HG02610 (cell line): Measurements from ENCODE around the gene IKBKG.
"Not testable (repeated sequence)": the region's sequence is repeated elsewhere in the genome, so short reads cannot be mapped to it uniquely, and the experiment has no call there.

Experiments
- ATAC-seq: cut with Tn5 transposase; IDR thresholded peaks from one replicate; pipeline ENCODE4 v1.9.1; 2021; ENCODE audit warnings: mild to moderate bottlenecking, moderate library complexity; ENCODE audit not compliant: unreplicated experiment

Gene IKBKG

DNA sequence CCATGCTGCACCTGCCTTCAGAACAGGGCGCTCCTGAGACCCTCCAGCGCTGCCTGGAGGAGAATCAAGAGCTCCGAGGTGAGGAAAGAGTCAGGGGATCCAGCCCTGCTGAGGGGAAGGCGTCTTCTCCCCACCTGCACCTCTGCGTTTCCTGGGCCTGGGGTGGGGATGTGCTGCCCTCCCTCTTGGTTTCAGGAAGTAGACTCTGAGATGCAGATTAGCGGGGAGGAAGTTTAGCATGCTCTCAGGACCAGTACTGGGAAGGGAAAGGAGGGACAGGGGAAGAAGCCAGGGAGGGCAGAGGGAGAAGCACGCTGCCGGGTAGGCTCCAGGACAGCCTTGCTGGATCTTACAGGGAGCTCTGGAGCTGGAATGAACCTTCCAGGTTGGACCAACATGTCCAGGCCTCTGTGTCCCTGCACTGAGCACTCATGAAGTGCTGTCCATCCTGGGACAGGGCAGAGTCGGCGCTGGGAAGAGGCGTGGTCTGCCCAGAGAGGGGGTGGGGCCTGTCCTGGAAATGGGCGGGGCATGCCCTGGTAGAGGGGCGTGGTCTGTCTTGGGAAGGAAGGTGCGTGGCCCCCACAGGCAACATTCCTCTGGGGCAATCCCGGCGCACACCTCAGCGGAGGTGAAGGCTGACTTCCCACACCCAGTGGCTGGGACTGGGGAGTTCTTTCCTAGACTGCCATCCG lies 4.8 kb downstream of the IKBKG start:
- not testable (repeated sequence) for ATAC-seq

DNA sequence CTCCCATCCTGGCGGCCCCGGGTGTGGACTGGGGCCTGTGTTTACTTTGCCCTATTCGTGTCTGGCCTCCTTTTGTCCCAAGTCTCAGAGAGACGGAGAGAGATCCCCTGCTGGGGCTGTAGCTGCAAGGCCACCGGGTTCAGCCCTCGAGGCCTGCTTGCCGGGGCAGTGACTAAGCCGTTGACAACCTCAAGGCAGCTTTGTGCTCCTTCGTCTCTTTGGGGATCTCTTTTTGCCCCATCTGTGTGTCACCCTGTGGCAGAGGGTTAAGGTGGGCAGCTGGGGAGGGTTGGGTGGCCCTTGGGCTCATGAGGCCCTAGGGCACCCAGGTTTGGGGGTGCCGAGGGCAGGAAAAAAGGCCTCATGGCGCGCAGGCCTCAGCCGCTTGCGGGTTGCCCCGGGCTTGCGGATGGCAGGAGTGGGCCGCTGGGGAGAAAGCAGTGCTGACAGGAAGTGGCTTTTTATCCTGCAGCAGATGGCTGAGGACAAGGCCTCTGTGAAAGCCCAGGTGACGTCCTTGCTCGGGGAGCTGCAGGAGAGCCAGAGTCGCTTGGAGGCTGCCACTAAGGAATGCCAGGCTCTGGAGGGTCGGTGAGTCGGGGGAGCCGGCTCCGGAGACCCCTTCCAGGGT lies 10.8 kb downstream of the IKBKG start:
- not testable (repeated sequence) for ATAC-seq

DNA sequence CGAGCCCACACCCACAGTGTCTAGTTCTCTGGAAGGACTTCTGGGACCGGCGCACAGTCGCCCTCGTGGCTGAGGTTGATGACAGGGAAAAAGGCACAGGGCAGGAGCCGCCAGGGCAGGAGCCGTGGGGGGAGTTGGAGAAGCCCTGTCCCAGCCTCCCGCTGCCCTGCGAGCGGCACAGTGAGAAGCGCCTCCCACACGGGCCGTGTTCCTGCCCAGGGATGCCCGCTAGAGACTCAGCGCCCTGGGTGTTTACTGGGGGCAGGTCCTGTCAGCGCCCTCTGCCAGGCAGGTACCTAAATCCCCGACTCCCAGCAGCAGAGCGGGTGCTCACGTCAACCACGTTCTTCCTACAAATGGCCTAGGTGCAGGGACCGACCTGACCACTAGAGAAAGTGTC lies 11.5 kb downstream of the IKBKG start:
- not testable (repeated sequence) for ATAC-seq

DNA sequence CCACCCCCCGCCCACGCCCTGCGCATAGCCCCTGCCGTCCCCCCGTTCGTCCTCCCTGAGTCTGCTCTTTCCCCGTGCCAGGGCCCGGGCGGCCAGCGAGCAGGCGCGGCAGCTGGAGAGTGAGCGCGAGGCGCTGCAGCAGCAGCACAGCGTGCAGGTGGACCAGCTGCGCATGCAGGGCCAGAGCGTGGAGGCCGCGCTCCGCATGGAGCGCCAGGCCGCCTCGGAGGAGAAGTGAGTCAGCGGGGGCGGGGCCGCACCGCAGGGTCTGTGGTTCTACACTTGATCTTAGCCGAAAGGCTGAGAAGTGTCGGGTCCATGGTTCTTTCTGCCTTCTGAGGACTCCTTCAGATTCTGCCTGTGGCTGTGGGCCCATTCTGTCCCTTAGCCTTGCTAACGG lies 12.9 kb downstream of the IKBKG start:
- not testable (repeated sequence) for ATAC-seq

GRCh38 chrX:154562295-154562694 lies 14.9 kb downstream of the IKBKG start:
- not testable (repeated sequence) for ATAC-seq

GRCh38 chrX:154570361-154570760 lies 22.9 kb downstream of the IKBKG start:
- ATAC-seq = not testable (repeated sequence)

DNA sequence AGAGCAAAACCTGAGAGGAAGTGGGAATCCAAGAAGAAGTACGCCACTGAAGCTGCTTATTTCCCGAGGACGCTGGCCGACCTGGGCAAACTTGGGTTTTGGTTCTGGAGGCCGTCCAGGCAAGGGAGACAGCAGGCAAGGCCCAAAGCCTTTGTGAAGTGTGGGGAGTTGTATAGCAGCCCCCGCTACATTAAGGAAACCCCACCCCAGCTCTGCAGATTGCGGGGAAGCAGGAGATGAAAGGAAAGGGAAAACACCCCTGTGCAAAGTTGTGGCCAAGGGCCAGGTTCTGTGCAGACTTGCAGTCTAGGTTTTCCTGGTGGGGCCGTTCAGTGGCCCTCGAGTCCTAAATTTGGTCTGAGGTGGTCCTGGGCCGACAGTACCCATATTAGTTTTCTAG lies 25.6 kb downstream of the IKBKG start:
- not testable (repeated sequence) for ATAC-seq

- not testable (repeated sequence) for ATAC-seq
Observed at GRCh38 chrX:154575076-154575475, 27.7 kb downstream of the IKBKG start.

DNA sequence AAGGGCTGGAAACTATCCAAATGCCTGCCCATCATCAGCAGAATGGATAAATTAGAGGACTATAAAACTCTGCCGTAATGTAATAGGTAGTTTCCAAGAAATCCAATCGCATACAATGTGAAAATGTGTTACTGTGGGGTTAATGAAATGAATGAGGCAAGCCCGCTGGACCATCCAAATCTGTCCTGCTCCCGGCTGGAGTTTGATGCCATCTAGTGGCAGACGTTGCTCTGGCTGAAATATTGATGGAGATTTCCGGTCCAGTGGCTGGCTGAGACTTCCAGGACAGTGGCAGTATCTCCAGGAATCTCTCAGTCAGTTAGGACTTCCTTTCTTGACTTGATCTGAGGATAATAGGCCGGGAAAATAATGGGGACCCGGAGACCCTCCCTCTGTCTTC lies 35.6 kb downstream of the IKBKG start:
- ATAC-seq = not testable (repeated sequence)

- not testable (repeated sequence) for ATAC-seq
Observed at GRCh38 chrX:154584585-154585183, 37.3 kb downstream of the IKBKG start, which contains the start of gene CTAG1A. Gene CTAG1A (plus strand): TSS chrX:154585133. CDS start chrX:154585207, 74 bp downstream.

DNA sequence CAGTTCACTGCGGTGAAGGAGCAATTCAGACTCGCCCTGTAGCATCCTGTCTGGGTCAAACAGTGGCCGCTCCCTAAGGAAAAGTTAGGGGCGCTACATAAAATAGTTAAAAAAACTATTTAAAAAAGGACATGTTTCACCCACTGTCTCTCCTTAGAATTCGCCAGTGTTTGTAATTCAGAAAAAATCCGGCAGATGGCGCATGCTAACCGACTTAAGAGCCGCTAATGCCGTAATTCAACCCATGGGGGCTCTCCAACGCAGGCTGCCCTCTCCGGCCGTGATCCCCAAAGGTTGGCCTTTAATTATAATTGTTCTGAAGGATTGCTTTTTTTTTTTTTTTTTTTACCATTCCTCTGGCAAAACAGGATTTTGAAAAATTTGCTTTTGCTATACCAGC lies 43.0 kb downstream of the IKBKG start:
- ATAC-seq = not testable (repeated sequence)

- ATAC-seq = no peak
Observed at GRCh38 chrX:154592505-154592904, 45.1 kb downstream of the IKBKG start.

DNA sequence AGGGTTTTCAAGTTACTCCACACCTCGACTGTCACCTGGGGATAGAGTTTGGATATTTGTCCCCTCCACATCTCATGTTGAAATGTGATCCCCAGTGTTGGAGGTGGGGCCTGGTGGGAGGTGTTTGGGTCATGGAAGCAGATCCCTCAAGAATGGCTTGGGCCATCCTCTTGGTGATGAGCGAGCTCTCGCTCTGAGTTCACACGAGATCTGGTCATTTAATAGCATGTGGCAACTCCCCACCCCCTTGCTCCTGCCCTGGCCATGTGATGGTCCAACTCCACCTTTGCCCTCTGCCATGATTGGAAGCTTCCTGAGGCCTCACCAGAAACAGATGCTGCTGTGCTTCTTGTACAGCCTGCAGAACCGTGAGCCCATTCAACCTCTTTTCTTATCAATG lies 45.8 kb downstream of the IKBKG start:
- no peak for ATAC-seq

DNA sequence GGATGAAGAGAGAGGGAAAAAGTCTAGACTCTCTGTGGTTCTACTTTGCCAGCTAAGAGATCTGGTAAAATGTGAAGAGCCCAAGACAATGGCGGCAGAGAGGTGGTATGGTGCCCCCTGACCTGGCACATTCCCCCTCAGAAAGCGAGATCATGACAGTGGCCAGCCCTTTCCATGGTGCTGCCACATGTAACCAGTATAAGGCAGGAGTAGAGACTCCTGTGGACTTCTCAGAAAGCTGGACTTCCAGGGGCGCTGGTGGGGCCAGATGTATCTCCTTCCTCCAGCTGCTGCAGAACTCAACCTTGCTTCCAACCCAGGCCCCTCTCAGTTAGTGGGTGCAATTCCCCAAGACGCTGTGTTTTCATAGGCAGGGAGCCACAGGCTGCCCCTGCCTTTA lies 47.1 kb downstream of the IKBKG start:
- ATAC-seq = no peak

GRCh38 chrX:154595559-154596249 lies 48.3 kb downstream of the IKBKG start:
- no peak for ATAC-seq

DNA sequence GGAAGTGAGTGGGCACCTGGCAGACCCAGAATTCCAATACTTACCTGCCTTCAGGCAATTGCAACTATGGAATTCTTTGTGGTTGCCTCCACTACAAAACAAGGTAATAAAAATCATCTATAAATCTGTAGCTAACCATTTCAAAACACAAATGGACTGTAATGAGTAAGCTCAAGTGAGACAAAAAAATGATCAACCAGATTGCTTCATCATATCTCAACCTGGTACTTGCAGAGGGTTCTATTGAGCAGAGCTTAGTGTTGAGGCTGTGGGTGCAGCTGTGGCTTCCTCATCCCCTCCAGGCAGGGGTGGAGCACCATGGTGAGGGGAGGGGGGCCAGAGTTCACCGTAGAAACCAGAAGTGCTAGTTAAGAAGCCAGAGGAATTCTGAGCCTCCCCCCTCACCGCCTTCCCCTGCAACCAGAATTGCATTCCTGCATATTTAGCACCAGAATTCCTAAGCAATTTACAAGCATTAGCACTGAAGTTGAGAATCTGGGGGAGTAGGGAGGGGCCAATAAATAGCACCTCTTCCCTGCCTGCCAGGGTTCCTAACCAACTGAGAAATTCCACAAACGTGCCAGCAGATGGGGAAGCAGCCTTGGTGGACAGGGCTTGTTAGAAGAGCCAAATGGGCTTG lies 49.0 kb downstream of the IKBKG start:
- no peak for ATAC-seq

- no peak for ATAC-seq
Observed at GRCh38 chrX:154597221-154597620, 49.8 kb downstream of the IKBKG start.

DNA sequence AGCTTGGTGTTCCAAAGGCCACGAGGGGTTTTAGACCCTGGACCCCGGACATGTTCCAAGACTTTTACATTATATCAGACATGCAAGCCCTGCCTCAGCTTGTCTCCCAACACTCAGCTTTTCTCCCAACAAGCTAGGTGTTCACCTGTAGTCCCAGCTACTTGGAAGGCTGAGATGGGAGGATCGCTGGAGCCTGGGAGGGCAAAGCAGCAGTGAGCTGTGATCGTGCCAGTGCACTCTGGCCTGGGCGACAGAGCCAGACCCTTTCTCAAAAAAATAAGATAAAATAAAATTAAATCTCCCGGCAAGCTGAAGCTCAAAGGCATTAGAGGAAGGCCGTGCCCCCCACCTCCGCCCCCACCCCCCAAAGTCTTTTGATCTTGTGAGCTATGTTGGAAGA lies 51.2 kb downstream of the IKBKG start:
- no peak for ATAC-seq

- no peak for ATAC-seq
Observed at GRCh38 chrX:154599531-154599930, 52.1 kb downstream of the IKBKG start.

- no peak for ATAC-seq
Observed at GRCh38 chrX:154600759-154601374, 53.4 kb downstream of the IKBKG start.

GRCh38 chrX:154602226-154602625 lies 54.8 kb downstream of the IKBKG start:
- ATAC-seq = no peak
